GM19238 (cell line): ENCODE measurements around the gene ATP11A.
"Not testable (repeated sequence)": the region's sequence is repeated elsewhere in the genome, so short reads cannot be mapped to it uniquely, and the experiment has no call there.

Source experiments
- DNase-seq: peaks from one replicate; pipeline ENCODE4 v3.0.0; 2011; ENCODE audit warnings: low spot score; ENCODE audit not compliant: insufficient read length

The ATP11A gene

GRCh38 chr13:112855859-112856258 is 166.0 kb downstream of the ATP11A start:
- no peak for DNase-seq

- DNase-seq: no peak
These were observed 168.2 kb downstream of the ATP11A start for GRCh38 chr13:112857914-112858490.

GRCh38 chr13:112859128-112859816 is 169.4 kb downstream of the ATP11A start:
- no peak for DNase-seq

GRCh38 chr13:112859817-112860190 is 170.0 kb downstream of the ATP11A start:
- peak; percentile 27 for DNase-seq

GRCh38 chr13:112861876-112862615 is 172.2 kb downstream of the ATP11A start:
- no peak for DNase-seq

- DNase-seq: not testable (repeated sequence)
These were observed 173.5 kb downstream of the ATP11A start for GRCh38 chr13:112863356-112863755.

- DNase-seq: not testable (repeated sequence)
These were observed 175.6 kb downstream of the ATP11A start for GRCh38 chr13:112865478-112865877.

GRCh38 chr13:112867301-112867711 is 177.5 kb downstream of the ATP11A start:
- no peak for DNase-seq

GRCh38 chr13:112868308-112868707 is 178.5 kb downstream of the ATP11A start:
- DNase-seq: no peak

GRCh38 chr13:112869202-112870050 is 179.6 kb downstream of the ATP11A start:
- DNase-seq: no peak

- no peak for DNase-seq
These were observed 180.2 kb downstream of the ATP11A start for GRCh38 chr13:112870051-112870331.

- DNase-seq: no peak
These were observed 181.0 kb downstream of the ATP11A start for GRCh38 chr13:112870737-112871287.

GRCh38 chr13:112871742-112872141 is 181.9 kb downstream of the ATP11A start:
- no peak for DNase-seq

GRCh38 chr13:112872657-112873631 is 183.1 kb downstream of the ATP11A start:
- DNase-seq: not testable (repeated sequence)

GRCh38 chr13:112873851-112874750 is 184.3 kb downstream of the ATP11A start:
- DNase-seq: peak; percentile 90

- DNase-seq: no peak
These were observed 185.0 kb downstream of the ATP11A start for GRCh38 chr13:112874751-112875300.

GRCh38 chr13:112875627-112876026 is 185.8 kb downstream of the ATP11A start:
- DNase-seq: no peak

GRCh38 chr13:112876305-112877000 is 186.6 kb downstream of the ATP11A start:
- DNase-seq: no peak
